Mesodermal cell (in vitro differentiated cells): ENCODE measurements around the gene CNR2.
A peak's percentile ranks its signal among the peaks of the same experiment; 100 is the strongest.
"Not testable (repeated sequence)": the region's sequence is repeated elsewhere in the genome, so short reads cannot be mapped to it uniquely, and the experiment has no call there.

Source experiments
- H3K27ac ChIP-seq: 2 replicates; pipeline ENCODE4 v1.7.0; 2013; ENCODE audit warnings: mild to moderate bottlenecking, low read depth, low read length, moderate library complexity; ENCODE audit not compliant: severe bottlenecking
- H3K36me3 ChIP-seq: 2 replicates; pipeline ENCODE4 v1.7.1; 2013; ENCODE audit warnings: mild to moderate bottlenecking, low read length, moderate library complexity; ENCODE audit not compliant: control insufficient read depth, insufficient read depth
- H3K4me1 ChIP-seq: one replicate; pipeline ENCODE4 v1.7.1; 2013; ENCODE audit warnings: mild to moderate bottlenecking, low read length; ENCODE audit not compliant: insufficient read depth, control insufficient read depth, poor library complexity, severe bottlenecking
- H3K4me3 ChIP-seq: 2 replicates; pipeline ENCODE4 v1.7.0; 2013; ENCODE audit warnings: low read length, control low read depth, mild to moderate bottlenecking; ENCODE audit not compliant: insufficient read depth, poor library complexity, severe bottlenecking; ENCODE audit errors: extremely low read depth
- H3K9me3 ChIP-seq: 2 replicates; pipeline ENCODE4 v1.7.1; 2013; ENCODE audit warnings: mild to moderate bottlenecking, low read length, moderate library complexity; ENCODE audit not compliant: control insufficient read depth
- WGBS, 2 experiments: methylation state at CpG; one replicate each; pipeline ENCODE4 v1.1.5; 2013; ENCODE audit warnings: missing lambda C conversion rate in 2 of 2; ENCODE audit not compliant: insufficient coverage in 2 of 2; 5-methylcytosine and 5-hydroxymethylcytosine counted together

Gene CNR2

DNA sequence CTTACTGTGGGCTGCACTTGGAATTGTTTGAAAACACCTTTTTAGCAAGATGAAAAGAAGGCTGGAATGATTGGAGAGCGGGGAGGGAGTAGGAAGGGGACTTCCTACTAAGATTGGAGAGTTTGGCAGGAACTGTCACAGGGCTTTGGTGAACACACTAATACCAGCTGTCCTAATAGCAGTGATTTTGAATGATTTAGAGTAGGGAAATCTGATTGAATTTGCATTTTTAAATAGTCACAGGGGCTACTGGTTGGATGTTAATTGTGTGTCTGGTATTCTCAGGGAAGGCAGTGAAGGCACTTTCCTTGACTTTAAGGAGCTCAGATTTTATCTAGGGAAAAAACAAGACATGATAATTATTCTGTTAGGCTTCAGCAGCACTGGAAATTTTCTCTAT lies 85.4 kb downstream of the CNR2 start:
- peaks cover 5% of the 10 kb centered on the region for H3K4me1 ChIP-seq
- H3K4me3 ChIP-seq: no peak overlapping the region
- no peaks in the 10 kb centered on the region for H3K9me3 ChIP-seq
- H3K36me3 ChIP-seq: no peaks in the 10 kb centered on the region
- WGBS, 2 experiments: 100% methylated on average over 1 of the region's 1 CpG
- H3K27ac ChIP-seq: no peak overlapping the region

DNA sequence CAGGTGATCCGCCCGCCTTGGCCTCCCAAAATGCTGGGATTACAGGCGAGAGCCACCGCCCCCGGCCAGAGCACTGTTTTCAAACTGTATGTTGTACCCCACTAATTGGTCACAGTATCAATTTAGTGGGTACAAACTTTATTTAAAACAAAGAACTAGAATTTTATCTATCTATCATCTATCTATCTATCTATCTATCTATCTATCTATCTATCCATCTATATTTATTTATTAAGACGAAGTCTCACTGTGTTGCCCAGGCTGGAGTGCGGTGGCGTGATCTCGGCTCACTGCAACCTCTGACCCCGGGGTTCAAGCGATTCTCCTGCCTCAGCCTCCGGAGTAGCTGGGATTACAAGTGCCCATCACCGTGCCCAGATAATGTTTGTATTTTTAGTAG lies 86.6 kb downstream of the CNR2 start:
- not testable (repeated sequence) for H3K9me3 ChIP-seq, H3K4me3 ChIP-seq, H3K4me1 ChIP-seq, H3K36me3 ChIP-seq, H3K27ac ChIP-seq
- WGBS, 2 experiments: 93 to 94% methylated on average over 12 of the region's 13 CpGs

DNA sequence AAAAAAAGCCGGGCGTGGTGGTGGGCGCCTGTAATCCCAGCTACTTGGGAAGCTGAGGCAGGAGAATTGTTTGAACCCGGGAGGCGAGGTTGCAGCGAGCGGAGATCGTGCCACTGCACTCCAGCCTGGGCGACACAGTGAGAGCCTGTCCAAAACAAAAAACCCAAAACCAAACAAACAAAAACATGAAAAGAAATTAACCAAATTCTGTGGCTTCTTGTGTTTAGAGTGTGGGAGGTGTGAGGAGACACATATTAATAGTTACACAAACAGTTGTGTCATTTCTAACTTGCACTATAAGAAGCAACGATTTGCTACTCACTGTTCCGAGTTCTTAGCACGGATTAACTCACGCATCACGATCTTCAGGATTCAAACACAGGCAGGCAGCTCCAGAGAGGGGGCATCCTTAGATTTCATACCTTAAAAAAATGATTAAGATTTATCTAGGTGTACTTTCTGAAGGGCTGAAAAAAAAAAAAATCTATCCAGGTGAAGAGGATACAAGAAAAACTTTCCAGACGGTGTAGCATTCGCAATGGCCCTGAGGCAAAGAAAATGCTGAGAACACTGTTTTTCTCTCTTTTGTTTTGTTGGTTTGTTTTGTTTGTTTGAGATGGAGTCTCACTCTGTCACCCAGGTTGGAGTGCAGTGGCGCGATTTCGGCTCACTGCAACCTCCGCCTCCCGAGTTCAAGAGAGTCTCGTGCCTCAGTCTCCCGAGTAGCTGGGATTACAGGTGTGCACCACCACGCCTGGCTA lies 87.2 kb downstream of the CNR2 start:
- peak overlapping the region; percentile 10 for H3K27ac ChIP-seq
- peak overlapping the region; percentile 72 for H3K4me3 ChIP-seq
- WGBS, 2 experiments: 74 to 82% methylated on average over 13 to 18 of the region's 24 CpGs

DNA sequence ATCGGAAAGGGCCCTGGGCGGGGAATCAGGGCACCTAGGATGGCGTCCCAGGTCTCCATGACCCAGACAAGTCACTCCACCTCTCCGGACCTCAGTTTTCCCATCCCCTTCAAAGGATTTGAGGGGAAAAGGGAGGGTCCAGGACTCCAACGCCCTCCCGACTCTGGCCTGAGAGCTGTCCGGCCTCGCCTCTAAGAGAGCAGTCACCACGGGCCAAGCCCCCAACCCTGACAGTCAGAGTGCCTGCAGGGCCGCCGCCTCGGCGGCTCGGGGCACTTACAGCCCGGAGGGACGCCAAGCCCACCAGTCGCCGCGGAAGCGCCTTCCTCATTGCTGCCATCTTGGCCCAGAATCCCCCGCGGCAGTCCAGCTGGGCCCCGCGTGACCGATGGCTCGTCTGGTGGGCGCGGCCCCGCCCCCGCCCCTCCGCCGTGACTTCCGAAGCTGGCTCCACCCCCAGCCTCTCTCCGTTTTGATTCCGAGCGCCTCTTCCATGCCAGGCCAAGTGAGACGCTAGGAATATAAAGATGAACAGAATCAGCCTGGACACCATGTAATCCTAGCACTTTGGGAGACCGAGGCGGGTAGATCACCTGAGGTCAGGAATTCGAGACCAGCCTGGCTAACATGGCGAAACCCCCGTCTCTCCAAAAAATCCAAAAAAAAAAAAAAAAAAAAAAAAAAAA lies 87.9 kb downstream of the CNR2 start, which contains the start of gene HMGCL:
Gene HMGCL, minus strand, starts transcription at position 354 of the 686 bp plus-strand sequence. Its CDS starts 14 bp downstream, at position 340.
- Histone ChIP-seq H3K27ac (peak within 1 kb of the TSS; percentile 55), H3K4me1 (peaks cover 5% of the 10 kb centered on the region), H3K4me3 (peak within 1 kb of the TSS; percentile 72), H3K9me3 (no peaks in the 10 kb centered on the region), H3K36me3 (no peaks in the 10 kb centered on the region)
- WGBS, 2 experiments: 0% methylated on average over 30 to 32 of the region's 42 CpGs

More for the DNA sequence above, 87.2 kb downstream of the CNR2 start:
- H3K4me1 ChIP-seq: peaks cover 5% of the 10 kb centered on the region
- no peaks in the 10 kb centered on the region for H3K36me3 ChIP-seq
- no peaks in the 10 kb centered on the region for H3K9me3 ChIP-seq

DNA sequence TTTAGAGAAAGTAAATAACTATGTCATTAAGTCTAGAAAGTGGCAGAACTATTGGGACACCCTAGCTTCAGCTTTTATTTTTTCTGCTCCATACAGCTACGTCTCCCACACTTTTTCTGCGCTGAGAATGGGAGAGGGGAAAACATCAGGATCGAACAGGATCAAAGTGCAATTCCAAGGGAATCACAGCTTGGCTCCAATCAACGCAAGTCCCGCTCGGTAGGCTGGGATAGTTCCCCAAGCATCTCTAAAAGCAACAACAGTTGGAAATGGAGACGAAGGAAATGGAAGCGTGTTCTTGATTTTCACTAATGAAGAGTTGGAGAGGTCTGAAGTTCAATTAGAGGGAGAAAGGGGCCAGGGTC lies 88.5 kb downstream of the CNR2 start:
- peak overlapping the region; percentile 55 for H3K27ac ChIP-seq

DNA sequence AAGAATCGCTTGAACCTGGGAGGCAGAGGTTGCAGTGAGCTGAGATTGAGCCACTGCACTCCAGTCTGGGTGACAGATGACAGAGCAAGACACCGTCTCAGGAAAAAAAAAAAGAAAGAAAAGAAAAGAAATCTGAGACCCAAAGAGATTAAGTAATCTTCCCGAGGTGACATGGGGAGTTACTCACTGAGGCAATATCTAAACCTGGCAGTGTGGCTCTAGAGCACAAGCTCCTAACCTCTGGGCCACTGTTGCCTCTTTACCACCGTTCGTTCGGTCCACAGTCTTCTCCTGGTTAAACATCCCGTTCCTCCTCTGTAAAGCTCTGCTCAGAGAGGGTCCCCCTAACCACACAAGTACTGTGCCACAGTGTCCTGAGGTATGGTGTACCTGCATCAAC lies 89.4 kb downstream of the CNR2 start:
- 93 to 94% methylated on average over 6 of the region's 7 CpGs for WGBS, 2 experiments
- Histone ChIP-seq H3K27ac (no peak overlapping the region), H3K36me3 (peaks cover 5% of the 10 kb centered on the region), H3K4me3 (no peak overlapping the region), H3K9me3 (no peaks in the 10 kb centered on the region), H3K4me1 (peaks cover 5% of the 10 kb centered on the region)

More for the DNA sequence above, 88.5 kb downstream of the CNR2 start:
- H3K4me1 ChIP-seq: peaks cover 5% of the 10 kb centered on the region
- no peaks in the 10 kb centered on the region for H3K36me3 ChIP-seq
- WGBS, 2 experiments: 3 to 9% methylated on average over 6 of the region's 8 CpGs
- H3K9me3 ChIP-seq: no peaks in the 10 kb centered on the region
- peak overlapping the region; percentile 72 for H3K4me3 ChIP-seq
